Activated CD8-positive, alpha-beta T cell treated with anti-CD3 and anti-CD28 coated beads for 36 hours (primary cell): ENCODE results near the gene SERTAD3. TPM values are rescaled to one million over a fixed set of nuclear protein-coding genes. Genes with fewer than 3 reads are reported as not detected.

Source experiments
- ATAC-seq: fragments of 200-7000 bp; cut with Tn5 transposase; one replicate; pipeline ENCODE4 v1.10.0; 2021; ENCODE audit warnings: mild to moderate bottlenecking, moderate library complexity
- CTCF ChIA-PET: fragments of 350-600 bp; sonication (Branson Sonifier 250); formaldehyde crosslinking; loops from one replicate; lab custom pipeline; 2021; ENCODE audit warnings: antibody characterized with exemption; lab: Charles Lee
- POLR2A ChIA-PET: fragments of 350-600 bp; sonication (Branson Sonifier 250); formaldehyde crosslinking; loops from one replicate; lab custom pipeline; 2021; ENCODE audit warnings: antibody characterized with exemption; lab: Charles Lee
- DNase-seq: peaks from one replicate; pipeline ENCODE4 v3.0.0-alpha.2; 2020
- H3K27ac Mint-ChIP-seq: one replicate; pipeline ENCODE4 v1.8.0; 2021; ENCODE audit warnings: mild to moderate bottlenecking, mixed read lengths
- H3K27me3 Mint-ChIP-seq: one replicate; pipeline ENCODE4 v1.8.0; 2021; ENCODE audit warnings: mixed read lengths
- H3K36me3 Mint-ChIP-seq: one replicate; pipeline ENCODE4 v1.8.0; 2021; ENCODE audit warnings: low read depth, mixed read lengths
- H3K4me1 Mint-ChIP-seq: one replicate; pipeline ENCODE4 v1.8.0; 2021; ENCODE audit warnings: low read depth, mixed read lengths
- H3K4me3 Mint-ChIP-seq: one replicate; pipeline ENCODE4 v1.8.0; 2021; ENCODE audit warnings: mild to moderate bottlenecking, moderate library complexity, mixed read lengths
- H3K9me3 Mint-ChIP-seq: one replicate; pipeline ENCODE4 v1.8.0; 2021; ENCODE audit warnings: mixed read lengths
- intact Hi-C: fragments of 100-400 bp; cut with micrococcal nuclease; formaldehyde crosslinking; loops from one replicate; pipeline ENCODE4 v1.10.0; 2022
- total RNA-seq, 2 experiments: library from RNA; stranded (reverse); gene quantifications; one replicate each; pipeline ENCODE4 v1.2.3, GENCODE V29; 2021
- TF ChIP-seq, protein P1 (sequence below): fragments of 200-600 bp; IDR thresholded peaks from one replicate; pipeline ENCODE4 v1.8.0; 2022; ENCODE audit warnings: antibody characterized with exemption, mild to moderate bottlenecking

SERTAD3 gene
- total RNA-seq, 2 experiments from 2014 or later, result 8.8 to 11.2 TPM

DNA sequence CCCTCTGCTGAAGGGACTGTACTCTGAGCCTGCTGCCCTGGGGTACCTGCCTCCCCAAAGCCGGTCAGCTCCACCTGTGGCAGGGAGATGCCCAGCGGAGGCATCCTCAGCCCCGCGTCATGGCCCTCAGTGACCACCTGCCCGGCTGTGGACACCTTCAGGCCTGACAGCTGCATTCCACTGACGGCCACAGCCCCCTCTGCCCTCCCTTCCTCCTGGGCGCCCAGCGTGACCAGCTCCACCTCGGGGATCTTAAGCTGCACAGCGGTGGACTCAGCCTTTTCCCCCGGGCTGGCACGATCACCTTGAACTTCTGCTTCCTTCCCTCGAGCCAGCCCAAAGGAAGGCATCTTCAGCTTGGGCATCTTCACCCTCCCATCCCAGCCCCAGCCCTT is 49.3 kb downstream of the SERTAD3 start:
- DNase-seq (no peak), ATAC-seq (no peak)
- Mint-ChIP-seq H3K4me1 (peaks cover 5% of the 10 kb centered on the region), H3K9me3 (no peaks in the 10 kb centered on the region), H3K36me3 (no peaks in the 10 kb centered on the region), H3K27me3 (no peaks in the 10 kb centered on the region), H3K4me3 (no peak overlapping the region), H3K27ac (no peak overlapping the region)
- intact Hi-C loops, result no loop called here
- ChIA-PET CTCF (interaction anchor here (1.0 kb wide), 1 partner anchor 70 kb away, joined by 3 read pairs; no protein-coding TSS in a partner anchor), POLR2A (interaction anchor here (1.0 kb wide), 1 partner anchor 26 kb away, joined by 3 read pairs; no protein-coding TSS in a partner anchor)
- TF ChIP-seq, protein P1, sequence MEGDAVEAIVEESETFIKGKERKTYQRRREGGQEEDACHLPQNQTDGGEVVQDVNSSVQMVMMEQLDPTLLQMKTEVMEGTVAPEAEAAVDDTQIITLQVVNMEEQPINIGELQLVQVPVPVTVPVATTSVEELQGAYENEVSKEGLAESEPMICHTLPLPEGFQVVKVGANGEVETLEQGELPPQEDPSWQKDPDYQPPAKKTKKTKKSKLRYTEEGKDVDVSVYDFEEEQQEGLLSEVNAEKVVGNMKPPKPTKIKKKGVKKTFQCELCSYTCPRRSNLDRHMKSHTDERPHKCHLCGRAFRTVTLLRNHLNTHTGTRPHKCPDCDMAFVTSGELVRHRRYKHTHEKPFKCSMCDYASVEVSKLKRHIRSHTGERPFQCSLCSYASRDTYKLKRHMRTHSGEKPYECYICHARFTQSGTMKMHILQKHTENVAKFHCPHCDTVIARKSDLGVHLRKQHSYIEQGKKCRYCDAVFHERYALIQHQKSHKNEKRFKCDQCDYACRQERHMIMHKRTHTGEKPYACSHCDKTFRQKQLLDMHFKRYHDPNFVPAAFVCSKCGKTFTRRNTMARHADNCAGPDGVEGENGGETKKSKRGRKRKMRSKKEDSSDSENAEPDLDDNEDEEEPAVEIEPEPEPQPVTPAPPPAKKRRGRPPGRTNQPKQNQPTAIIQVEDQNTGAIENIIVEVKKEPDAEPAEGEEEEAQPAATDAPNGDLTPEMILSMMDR, result no peak

DNA sequence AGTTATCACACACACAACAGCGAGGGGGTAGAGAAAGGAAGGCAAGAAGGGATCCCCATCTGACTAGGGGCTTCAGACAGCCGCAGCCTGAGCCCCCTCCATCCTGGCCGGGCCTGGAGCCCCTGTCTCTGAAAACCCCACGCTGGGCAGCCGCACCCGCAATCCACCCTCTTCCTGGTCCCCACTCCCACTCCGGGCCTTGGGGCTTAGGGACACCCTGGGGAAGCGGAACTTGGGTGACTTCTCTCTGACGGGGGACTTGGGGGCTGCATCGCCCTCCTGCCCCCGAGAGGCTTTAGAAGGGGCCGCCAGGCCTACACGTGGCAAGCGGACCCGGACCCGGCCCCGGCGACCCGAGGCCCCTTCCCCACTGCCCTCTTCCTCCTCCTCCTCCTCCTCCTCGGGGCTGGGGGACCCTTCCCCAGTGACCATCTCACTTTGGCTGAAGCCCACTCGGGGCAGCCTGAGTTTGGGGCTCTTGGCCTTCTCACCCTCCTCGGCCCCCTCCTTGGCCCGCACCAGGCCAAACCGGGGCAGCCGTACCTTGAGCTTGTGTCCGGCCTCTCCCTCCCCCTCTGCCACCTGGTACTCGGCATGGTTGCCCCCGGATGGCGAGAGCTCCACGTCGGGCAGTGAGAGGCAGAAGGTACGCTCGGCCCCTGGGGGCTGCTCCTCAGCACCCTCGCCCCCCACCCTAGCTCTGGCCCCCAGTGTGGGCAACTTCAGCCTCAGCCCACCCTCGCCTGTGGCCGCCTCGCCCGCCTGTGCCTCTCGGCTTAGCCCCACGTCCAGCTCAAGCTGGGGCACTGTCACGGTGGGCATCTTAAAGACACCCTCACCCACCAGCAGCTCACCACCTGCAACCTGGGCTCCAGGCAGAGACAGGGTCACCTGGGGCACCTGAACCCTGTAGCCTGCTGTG is 50.0 kb downstream of the SERTAD3 start:
- no peaks in the 10 kb centered on the region for H3K9me3 Mint-ChIP-seq
- no peak for DNase-seq
- CTCF ChIA-PET, result interaction anchor here (1.0 kb wide), 1 partner anchor 70 kb away, joined by 3 read pairs; no protein-coding TSS in a partner anchor

DNA sequence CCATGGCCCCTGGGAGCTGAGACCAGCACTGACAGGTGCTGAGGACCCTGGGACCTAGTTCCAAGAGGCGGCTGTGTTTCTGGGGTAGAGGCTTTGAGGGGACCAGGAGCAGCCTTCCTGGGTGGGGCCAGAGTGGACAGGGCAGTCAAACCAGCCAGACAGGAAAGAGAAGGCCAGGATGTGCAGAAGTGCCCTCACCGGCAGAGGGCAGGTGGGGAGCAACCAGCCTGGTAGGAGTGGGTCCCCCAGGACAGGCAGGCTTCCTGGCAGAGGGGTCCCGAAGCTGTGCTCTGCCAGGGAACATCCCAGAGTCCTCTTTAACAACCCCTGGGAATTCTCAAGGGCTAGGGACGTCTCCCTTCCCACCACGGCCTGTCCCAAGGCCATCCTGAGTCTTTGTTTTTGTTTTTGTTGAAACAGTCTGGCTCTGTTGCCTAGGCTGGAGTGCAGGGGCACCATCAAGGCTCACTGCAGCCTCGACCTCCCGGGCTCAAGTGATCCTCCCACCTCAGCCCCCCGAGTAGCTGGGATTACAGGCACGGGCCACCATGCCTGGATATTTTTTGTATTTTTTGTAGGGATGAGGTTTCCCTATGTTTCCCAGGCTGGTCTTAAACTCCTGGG is 51.1 kb downstream of the SERTAD3 start:
- Mint-ChIP-seq H3K27me3 (no peaks in the 10 kb centered on the region), H3K4me1 (no peaks in the 10 kb centered on the region), H3K9me3 (no peaks in the 10 kb centered on the region), H3K27ac (no peak overlapping the region), H3K36me3 (no peaks in the 10 kb centered on the region), H3K4me3 (no peak overlapping the region)
- intact Hi-C loops, result no loop called here
- POLR2A ChIA-PET, result no interaction called here
- DNase-seq (no peak), ATAC-seq (no peak)
- TF ChIP-seq, protein P1, result no peak
- CTCF ChIA-PET, result no interaction called here

More for the DNA sequence above, 50.0 kb downstream of the SERTAD3 start:
- no peaks in the 10 kb centered on the region for H3K36me3 Mint-ChIP-seq
- no peaks in the 10 kb centered on the region for H3K27me3 Mint-ChIP-seq
- no peak overlapping the region for H3K4me3 Mint-ChIP-seq
- intact Hi-C loops, result no loop called here
- TF ChIP-seq, protein P1, result no peak
- POLR2A ChIA-PET, result interaction anchor here (1.0 kb wide), 1 partner anchor 27 kb away, joined by 3 read pairs; no protein-coding TSS in a partner anchor
- no peak overlapping the region for H3K27ac Mint-ChIP-seq
- peaks cover 5% of the 10 kb centered on the region for H3K4me1 Mint-ChIP-seq
- ATAC-seq, result no peak

DNA sequence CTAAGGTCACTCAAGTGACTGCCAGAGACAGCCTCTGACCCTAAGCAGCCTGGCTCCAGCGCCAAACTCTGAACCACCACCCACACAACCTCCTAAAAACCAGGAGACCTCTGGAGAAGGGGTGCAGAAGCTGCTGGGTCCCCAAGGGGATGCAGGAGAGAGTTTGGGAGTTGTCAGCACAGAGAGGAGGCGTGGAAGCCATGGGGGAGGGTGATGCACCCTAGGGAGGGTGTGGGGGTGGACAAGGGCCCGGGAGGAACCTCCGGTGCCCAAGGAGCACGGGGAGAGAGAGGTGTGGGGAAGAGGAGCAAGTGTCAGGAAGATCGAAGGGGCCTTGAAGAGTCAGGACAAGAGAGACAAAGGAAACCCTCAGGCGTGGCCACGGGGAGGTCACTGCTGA is 52.0 kb downstream of the SERTAD3 start:
- H3K4me3 Mint-ChIP-seq, result no peak overlapping the region
- POLR2A ChIA-PET, result no interaction called here
- TF ChIP-seq, protein P1, result no peak
- no peaks in the 10 kb centered on the region for H3K27me3 Mint-ChIP-seq
- H3K9me3 Mint-ChIP-seq, result no peaks in the 10 kb centered on the region
- intact Hi-C loops, result no loop called here
- DNase-seq, result no peak
- no peaks in the 10 kb centered on the region for H3K4me1 Mint-ChIP-seq
- CTCF ChIA-PET, result no interaction called here
- no peak overlapping the region for H3K27ac Mint-ChIP-seq
- H3K36me3 Mint-ChIP-seq, result no peaks in the 10 kb centered on the region
- ATAC-seq, result no peak

Other genes with a start within 250 kb of the SERTAD3 start
- gene TTC9B, start 226.0 kb downstream of the SERTAD3 start, total RNA-seq, result not detected
- gene CCNP, start 217.6 kb downstream of the SERTAD3 start, total RNA-seq, result not detected
- 100 to 1,000 TPM; 139 to 144 TPM for gene AKT2, start 159.0 kb downstream of the SERTAD3 start, total RNA-seq
- 10 to 100 TPM; 17.5 to 18.0 TPM for gene C19orf47, start 95.9 kb downstream of the SERTAD3 start, total RNA-seq
- gene PLD3, start 95.6 kb downstream of the SERTAD3 start, total RNA-seq, result 10 to 100 TPM; 54.4 to 56.7 TPM
- gene HIPK4, start 54.2 kb downstream of the SERTAD3 start, total RNA-seq, result not detected
- 1 to 10 TPM; 1.2 TPM for gene PRX, start 31.0 kb downstream of the SERTAD3 start, total RNA-seq
- 10 to 100 TPM; 15.5 to 17.2 TPM for gene SERTAD1, start 18.3 kb downstream of the SERTAD3 start, total RNA-seq
- 10 to 100 TPM; 21.2 to 21.7 TPM for gene BLVRB, start 21.4 kb upstream of the SERTAD3 start, total RNA-seq
- 1 to 10 TPM; 1.3 to 2.3 TPM for gene SPTBN4, start 22.7 kb upstream of the SERTAD3 start, total RNA-seq
- gene SHKBP1, start 132.5 kb upstream of the SERTAD3 start, total RNA-seq, result 10 to 100 TPM; 82.8 to 89.3 TPM
- 100 to 1,000 TPM; 117 to 121 TPM for gene LTBP4, start 157.0 kb upstream of the SERTAD3 start, total RNA-seq
- 10 to 100 TPM; 13.7 to 17.7 TPM for gene NUMBL, start 246.3 kb upstream of the SERTAD3 start, total RNA-seq